Measurements from ENCODE around the gene SNX20. TPM values are rescaled to one million over a fixed set of nuclear protein-coding genes. Genes with fewer than 3 reads are reported as not detected.

The SNX20 gene
- total RNA-seq, 1 donor from 2014 or later, result not detected

- no peaks in the 10 kb centered on the region for H4K20me1 ChIP-seq (ENCODE audit: insufficient read depth, low read length)
- no peak overlapping the region for H3K27ac ChIP-seq (ENCODE audit: low read depth, low read length)
- H3K9me3 Mint-ChIP-seq (ENCODE audit: unreplicated experiment), result peaks cover 3% of the 10 kb centered on the region
- no peaks in the 10 kb centered on the region for H3K27me3 ChIP-seq (ENCODE audit: insufficient read depth, low read length)
- no peak overlapping the region for H3K4me2 ChIP-seq (ENCODE audit: low read length)
- no peak overlapping the region for H2AFZ ChIP-seq (ENCODE audit: low read depth, low read length)
- H3K9me3 ChIP-seq (ENCODE audit: insufficient read depth, low read depth, low read length), result no peaks in the 10 kb centered on the region
- DNase-seq (ENCODE audit: low read depth) (no peak), FAIRE-seq (no peak)
- H3K36me3 ChIP-seq (ENCODE audit: insufficient read depth, low read length), result no peaks in the 10 kb centered on the region
- no peak overlapping the region for H3K4me3 ChIP-seq (ENCODE audit: insufficient read depth, low read depth, low read length)
- H3K4me1 ChIP-seq (ENCODE audit: insufficient read depth, low read length), result no peaks in the 10 kb centered on the region
- H3K4me3 Mint-ChIP-seq (ENCODE audit: unreplicated experiment), result no peak overlapping the region
- H3K79me2 ChIP-seq (ENCODE audit: insufficient read depth, low read length), result no peaks in the 10 kb centered on the region
- no peaks in the 10 kb centered on the region for H3K4me1 Mint-ChIP-seq (ENCODE audit: low read depth, unreplicated experiment)
- TF ChIP-seq, protein P1, sequence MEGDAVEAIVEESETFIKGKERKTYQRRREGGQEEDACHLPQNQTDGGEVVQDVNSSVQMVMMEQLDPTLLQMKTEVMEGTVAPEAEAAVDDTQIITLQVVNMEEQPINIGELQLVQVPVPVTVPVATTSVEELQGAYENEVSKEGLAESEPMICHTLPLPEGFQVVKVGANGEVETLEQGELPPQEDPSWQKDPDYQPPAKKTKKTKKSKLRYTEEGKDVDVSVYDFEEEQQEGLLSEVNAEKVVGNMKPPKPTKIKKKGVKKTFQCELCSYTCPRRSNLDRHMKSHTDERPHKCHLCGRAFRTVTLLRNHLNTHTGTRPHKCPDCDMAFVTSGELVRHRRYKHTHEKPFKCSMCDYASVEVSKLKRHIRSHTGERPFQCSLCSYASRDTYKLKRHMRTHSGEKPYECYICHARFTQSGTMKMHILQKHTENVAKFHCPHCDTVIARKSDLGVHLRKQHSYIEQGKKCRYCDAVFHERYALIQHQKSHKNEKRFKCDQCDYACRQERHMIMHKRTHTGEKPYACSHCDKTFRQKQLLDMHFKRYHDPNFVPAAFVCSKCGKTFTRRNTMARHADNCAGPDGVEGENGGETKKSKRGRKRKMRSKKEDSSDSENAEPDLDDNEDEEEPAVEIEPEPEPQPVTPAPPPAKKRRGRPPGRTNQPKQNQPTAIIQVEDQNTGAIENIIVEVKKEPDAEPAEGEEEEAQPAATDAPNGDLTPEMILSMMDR (IDR thresholded peaks at IDR 0.05; ENCODE audit: insufficient read depth, low read depth, low read length), result no peak
- no peak for TF ChIP-seq EZH2 (IDR thresholded peaks at IDR 0.05; ENCODE audit: insufficient read depth, low read length)
- H3K27me3 Mint-ChIP-seq (ENCODE audit: low read depth, unreplicated experiment), result peaks cover 44% of the 10 kb centered on the region
- H3K27ac Mint-ChIP-seq (ENCODE audit: unreplicated experiment), result no peak overlapping the region
- peaks cover 12% of the 10 kb centered on the region for H3K36me3 Mint-ChIP-seq (ENCODE audit: low read depth, unreplicated experiment)
- H3K9ac ChIP-seq (ENCODE audit: low read length), result no peak overlapping the region
Measured at GRCh38 chr16:50630394-50631020, 50.6 kb downstream of the SNX20 start.

DNA sequence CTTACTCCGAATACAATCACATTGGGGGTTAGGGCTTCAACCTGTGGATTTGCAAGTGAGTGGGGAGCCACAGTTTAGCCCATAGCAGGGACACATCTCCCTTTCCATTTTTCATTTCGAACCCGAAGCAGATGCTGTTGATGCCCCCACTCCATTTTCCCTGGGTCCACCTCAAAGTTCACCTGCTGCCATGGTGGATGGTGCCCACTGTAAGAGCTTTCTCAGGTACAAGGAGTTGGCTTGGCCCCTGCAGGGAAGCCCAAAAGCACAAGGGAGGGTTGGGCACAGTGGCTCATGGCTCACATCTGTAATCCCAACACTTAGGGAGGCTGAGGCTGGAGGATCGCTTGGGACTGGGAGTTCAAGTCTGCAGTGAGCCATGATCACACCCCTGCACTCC is 51.8 kb downstream of the SNX20 start:
- Histone ChIP-seq H4K20me1 (ENCODE audit: insufficient read depth, low read length) (no peaks in the 10 kb centered on the region), H3K27ac (ENCODE audit: low read depth, low read length) (no peak overlapping the region), H3K36me3 (ENCODE audit: insufficient read depth, low read length) (no peaks in the 10 kb centered on the region), H3K79me2 (ENCODE audit: insufficient read depth, low read length) (no peaks in the 10 kb centered on the region), H2AFZ (ENCODE audit: low read depth, low read length) (no peak overlapping the region), H3K9ac (ENCODE audit: low read length) (no peak overlapping the region), H3K27me3 (ENCODE audit: insufficient read depth, low read length) (no peaks in the 10 kb centered on the region), H3K9me3 (ENCODE audit: insufficient read depth, low read depth, low read length) (no peaks in the 10 kb centered on the region), H3K4me2 (ENCODE audit: low read length) (no peak overlapping the region), H3K4me1 (ENCODE audit: insufficient read depth, low read length) (no peaks in the 10 kb centered on the region), H3K4me3 (ENCODE audit: insufficient read depth, low read depth, low read length) (no peak overlapping the region)
- DNase-seq (ENCODE audit: low read depth), result no peak
- Mint-ChIP-seq H3K4me1 (ENCODE audit: low read depth, unreplicated experiment) (no peaks in the 10 kb centered on the region), H3K9me3 (ENCODE audit: unreplicated experiment) (peaks cover 3% of the 10 kb centered on the region), H3K27me3 (ENCODE audit: low read depth, unreplicated experiment) (peaks cover 40% of the 10 kb centered on the region), H3K36me3 (ENCODE audit: low read depth, unreplicated experiment) (peaks cover 12% of the 10 kb centered on the region), H3K4me3 (ENCODE audit: unreplicated experiment) (no peak overlapping the region), H3K27ac (ENCODE audit: unreplicated experiment) (no peak overlapping the region)
- no peak for FAIRE-seq
- no peak for TF ChIP-seq EZH2 (IDR thresholded peaks at IDR 0.05; ENCODE audit: insufficient read depth, low read length)

DNA sequence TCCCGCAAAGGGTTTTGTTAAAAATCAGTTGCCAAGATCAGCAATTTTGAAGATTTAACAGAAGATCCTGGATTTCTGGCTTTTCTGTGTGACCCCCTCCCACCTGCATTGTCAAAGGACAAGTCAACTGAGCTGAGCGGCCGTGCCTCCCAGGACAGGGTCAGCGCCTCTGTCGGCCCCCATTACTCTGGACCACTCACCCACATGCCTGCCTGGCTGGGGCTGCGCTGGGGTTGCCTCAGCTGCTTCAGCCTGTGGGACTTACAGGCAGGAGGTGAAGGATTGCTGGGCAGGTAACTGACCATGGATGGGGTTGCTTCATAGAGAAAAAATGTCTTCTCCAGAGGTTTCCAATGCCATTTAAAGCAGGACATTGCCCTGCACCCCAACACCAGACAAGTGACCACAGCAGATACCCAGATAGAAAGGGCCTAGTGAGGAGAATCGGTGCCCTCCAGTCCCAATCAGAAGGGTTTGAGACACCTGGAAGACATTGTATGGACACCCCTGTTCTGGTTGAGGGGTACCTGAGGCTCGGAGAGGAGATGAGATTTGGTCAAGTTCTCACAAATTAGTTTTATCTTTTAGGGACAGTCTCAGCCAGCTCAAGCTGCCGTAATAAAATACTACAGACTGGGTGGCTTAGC is 52.8 kb downstream of the SNX20 start:
- Histone ChIP-seq H3K27me3 (ENCODE audit: insufficient read depth, low read length) (no peaks in the 10 kb centered on the region), H3K27ac (ENCODE audit: low read depth, low read length) (no peak overlapping the region), H4K20me1 (ENCODE audit: insufficient read depth, low read length) (no peaks in the 10 kb centered on the region), H3K79me2 (ENCODE audit: insufficient read depth, low read length) (no peaks in the 10 kb centered on the region), H2AFZ (ENCODE audit: low read depth, low read length) (no peak overlapping the region), H3K9me3 (ENCODE audit: insufficient read depth, low read depth, low read length) (no peaks in the 10 kb centered on the region), H3K36me3 (ENCODE audit: insufficient read depth, low read length) (no peaks in the 10 kb centered on the region), H3K4me2 (ENCODE audit: low read length) (no peak overlapping the region), H3K4me1 (ENCODE audit: insufficient read depth, low read length) (no peaks in the 10 kb centered on the region), H3K4me3 (ENCODE audit: insufficient read depth, low read depth, low read length) (no peak overlapping the region), H3K9ac (ENCODE audit: low read length) (no peak overlapping the region)
- DNase-seq (ENCODE audit: low read depth) (no peak), FAIRE-seq (no peak)
- H3K4me1 Mint-ChIP-seq (ENCODE audit: low read depth, unreplicated experiment), result no peaks in the 10 kb centered on the region
- peaks cover 12% of the 10 kb centered on the region for H3K36me3 Mint-ChIP-seq (ENCODE audit: low read depth, unreplicated experiment)
- TF ChIP-seq, protein P1 (IDR thresholded peaks at IDR 0.05; ENCODE audit: insufficient read depth, low read depth, low read length), result no peak
- no peak for TF ChIP-seq EZH2 (IDR thresholded peaks at IDR 0.05; ENCODE audit: insufficient read depth, low read length)
- no peak overlapping the region for H3K4me3 Mint-ChIP-seq (ENCODE audit: unreplicated experiment)
- no peak overlapping the region for H3K27ac Mint-ChIP-seq (ENCODE audit: unreplicated experiment)
- H3K9me3 Mint-ChIP-seq (ENCODE audit: unreplicated experiment), result peaks cover 3% of the 10 kb centered on the region
- H3K27me3 Mint-ChIP-seq (ENCODE audit: low read depth, unreplicated experiment), result peaks cover 37% of the 10 kb centered on the region

All from astrocyte (in vitro differentiated cells and primary cell).